ENCODE results near the gene FGD2. TPM values are rescaled to one million over a fixed set of nuclear protein-coding genes. Genes with fewer than 3 reads are reported as not detected.

The FGD2 gene
- total RNA-seq, 2 donors from 2014 or later = 4.9 to 8.0 TPM

DNA sequence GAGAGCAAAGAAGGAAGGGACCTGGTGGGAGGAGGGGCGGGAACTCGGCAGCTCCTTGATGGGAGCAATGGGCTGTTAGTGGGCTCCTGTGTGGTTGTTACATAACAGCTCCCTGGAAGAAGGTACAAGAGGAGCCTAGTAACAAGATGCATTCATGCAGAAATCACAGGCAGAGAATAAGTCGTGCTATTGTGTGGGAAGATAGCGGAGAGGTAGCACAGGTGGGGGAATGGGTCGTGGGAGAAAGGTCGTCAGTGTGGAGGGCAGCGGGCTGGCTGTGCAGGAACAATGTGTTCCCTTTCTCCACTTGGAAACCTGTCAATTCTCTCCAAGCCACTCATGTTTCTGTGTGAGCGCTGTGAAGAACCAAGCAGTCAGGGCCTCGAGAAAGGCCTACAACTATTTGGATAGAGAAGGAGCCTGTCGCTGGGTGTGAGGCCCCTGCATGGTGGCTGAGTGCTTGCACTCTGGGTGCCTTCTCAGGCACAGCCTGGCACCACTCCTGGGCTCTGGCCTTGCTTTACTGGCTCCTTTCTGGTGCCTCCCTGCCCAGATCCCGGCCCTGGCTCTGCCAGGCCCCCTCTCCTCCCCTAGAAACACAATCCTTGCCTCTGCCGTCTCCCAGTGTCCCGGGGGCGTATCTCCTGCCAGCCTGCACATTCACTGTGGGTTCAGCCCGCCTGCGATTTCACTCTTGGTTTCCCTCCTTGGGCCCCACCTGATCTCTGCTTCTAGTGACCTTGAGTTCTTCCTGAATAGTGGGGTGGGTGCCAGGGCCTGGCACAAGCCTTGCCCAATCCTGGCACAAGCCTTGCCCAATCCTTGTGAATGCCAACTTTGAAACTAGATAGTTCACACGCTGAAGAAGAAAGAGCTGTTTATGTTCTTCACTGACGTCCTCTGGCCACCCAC lies 7.4 kb upstream of the FGD2 start:
- Histone ChIP-seq H3K4me3 (no peak overlapping the region), H3K9me3 (no peaks in the 10 kb centered on the region), H3K36me3 (no peaks in the 10 kb centered on the region), H3K27me3 (no peaks in the 10 kb centered on the region), H3K4me1 (peaks cover 0 to 17% of the 10 kb centered on the region in 2 donors), H3K27ac (peak overlapping the region; percentile 83 to 88)
- DNase-seq (ENCODE audit: low spot score) = no peak
- TF ChIP-seq, protein P1, sequence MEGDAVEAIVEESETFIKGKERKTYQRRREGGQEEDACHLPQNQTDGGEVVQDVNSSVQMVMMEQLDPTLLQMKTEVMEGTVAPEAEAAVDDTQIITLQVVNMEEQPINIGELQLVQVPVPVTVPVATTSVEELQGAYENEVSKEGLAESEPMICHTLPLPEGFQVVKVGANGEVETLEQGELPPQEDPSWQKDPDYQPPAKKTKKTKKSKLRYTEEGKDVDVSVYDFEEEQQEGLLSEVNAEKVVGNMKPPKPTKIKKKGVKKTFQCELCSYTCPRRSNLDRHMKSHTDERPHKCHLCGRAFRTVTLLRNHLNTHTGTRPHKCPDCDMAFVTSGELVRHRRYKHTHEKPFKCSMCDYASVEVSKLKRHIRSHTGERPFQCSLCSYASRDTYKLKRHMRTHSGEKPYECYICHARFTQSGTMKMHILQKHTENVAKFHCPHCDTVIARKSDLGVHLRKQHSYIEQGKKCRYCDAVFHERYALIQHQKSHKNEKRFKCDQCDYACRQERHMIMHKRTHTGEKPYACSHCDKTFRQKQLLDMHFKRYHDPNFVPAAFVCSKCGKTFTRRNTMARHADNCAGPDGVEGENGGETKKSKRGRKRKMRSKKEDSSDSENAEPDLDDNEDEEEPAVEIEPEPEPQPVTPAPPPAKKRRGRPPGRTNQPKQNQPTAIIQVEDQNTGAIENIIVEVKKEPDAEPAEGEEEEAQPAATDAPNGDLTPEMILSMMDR (IDR thresholded peaks at IDR 0.05) = no peak

DNA sequence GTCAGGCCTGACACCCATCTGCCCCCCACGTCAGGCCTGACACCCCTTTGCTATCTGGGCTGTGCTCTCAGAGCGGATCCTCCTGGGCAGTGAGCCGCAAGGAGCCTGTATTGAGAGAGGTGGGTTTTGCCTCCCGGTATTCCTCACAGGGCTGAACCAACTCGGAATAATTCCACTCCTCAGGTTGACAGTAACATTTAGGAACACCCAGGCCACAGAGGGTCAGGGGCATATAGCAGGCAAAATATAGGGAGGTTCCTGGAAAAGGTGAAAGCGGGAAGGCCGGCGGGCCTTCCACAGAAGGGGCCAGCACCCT lies 6.8 kb upstream of the FGD2 start:
- no peaks in the 10 kb centered on the region for H3K36me3 ChIP-seq
- TF ChIP-seq, protein P1 (IDR thresholded peaks at IDR 0.05) = no peak
- peak overlapping the region; percentile 83 to 88 for H3K27ac ChIP-seq
- H3K9me3 ChIP-seq = no peaks in the 10 kb centered on the region
- H3K4me1 ChIP-seq = peaks cover 0 to 17% of the 10 kb centered on the region in 2 donors
- no peaks in the 10 kb centered on the region for H3K27me3 ChIP-seq
- DNase-seq (ENCODE audit: low spot score) = no peak
- H3K4me3 ChIP-seq = no peak overlapping the region

DNA sequence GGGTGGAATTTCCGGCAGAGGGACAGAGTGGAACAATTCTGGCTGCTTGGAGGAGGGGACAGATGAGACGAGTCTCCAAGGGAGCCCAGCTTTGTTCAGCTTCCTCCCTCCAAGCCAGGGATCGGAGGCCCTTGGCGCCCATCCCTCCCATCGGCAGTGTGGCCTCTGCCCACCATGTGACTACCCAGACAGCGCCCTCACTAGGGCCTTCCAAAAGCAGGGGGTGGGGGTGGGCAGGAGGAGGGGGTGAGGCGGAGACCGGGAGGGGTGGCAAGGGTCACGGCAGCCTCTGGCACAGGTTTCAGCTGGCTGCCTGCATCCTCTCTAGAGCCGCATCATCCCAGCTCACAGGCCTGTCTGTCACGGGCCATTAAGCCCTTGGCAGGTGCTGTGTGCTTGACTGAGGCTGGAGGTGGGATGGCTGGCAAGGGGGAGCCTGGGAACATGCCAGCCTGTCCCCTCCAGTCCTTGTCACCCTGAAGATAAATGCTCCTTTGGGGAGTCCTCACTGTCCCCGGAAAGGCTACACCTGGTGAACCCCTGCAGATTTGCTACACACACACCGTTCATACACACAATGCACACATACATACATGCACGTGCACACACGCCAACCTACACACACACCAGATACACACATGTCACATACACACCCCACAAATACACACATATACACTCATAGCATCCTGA lies 6.2 kb upstream of the FGD2 start:
- Histone ChIP-seq H3K4me1 (peaks cover 0 to 17% of the 10 kb centered on the region in 2 donors), H3K36me3 (no peaks in the 10 kb centered on the region), H3K27ac (peak overlapping the region; percentile 83 to 88), H3K4me3 (no peak overlapping the region), H3K9me3 (no peaks in the 10 kb centered on the region), H3K27me3 (no peaks in the 10 kb centered on the region)
- TF ChIP-seq, protein P1 (IDR thresholded peaks at IDR 0.05) = no peak
- no peak for DNase-seq (ENCODE audit: low spot score)

DNA sequence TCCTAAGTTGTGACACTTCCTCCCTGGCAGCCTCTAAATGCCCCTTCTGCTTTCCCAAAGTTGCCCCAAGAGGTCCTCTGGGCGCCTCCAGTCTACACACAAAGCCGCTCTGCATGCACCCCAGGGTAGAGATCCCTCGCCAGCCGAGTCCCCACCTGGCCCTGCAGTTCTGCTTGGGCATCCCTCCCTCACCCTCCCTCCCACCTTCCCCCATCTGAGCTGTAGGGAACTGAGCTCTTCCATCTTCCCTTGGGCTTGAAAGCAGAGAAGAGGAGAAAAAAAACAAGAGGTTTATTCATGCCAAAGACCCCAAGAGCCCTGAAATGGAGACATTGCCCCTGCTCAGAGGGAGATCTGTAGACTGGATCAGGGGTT lies 5.7 kb upstream of the FGD2 start:
- peaks cover 0 to 17% of the 10 kb centered on the region in 2 donors for H3K4me1 ChIP-seq
- H3K36me3 ChIP-seq = no peaks in the 10 kb centered on the region
- H3K27ac ChIP-seq = peak overlapping the region in 1 of 2 donors; percentile 88
- no peaks in the 10 kb centered on the region for H3K9me3 ChIP-seq
- no peaks in the 10 kb centered on the region for H3K27me3 ChIP-seq
- no peak overlapping the region for H3K4me3 ChIP-seq
- DNase-seq (ENCODE audit: low spot score) = no peak
- TF ChIP-seq, protein P1 (IDR thresholded peaks at IDR 0.05) = no peak

DNA sequence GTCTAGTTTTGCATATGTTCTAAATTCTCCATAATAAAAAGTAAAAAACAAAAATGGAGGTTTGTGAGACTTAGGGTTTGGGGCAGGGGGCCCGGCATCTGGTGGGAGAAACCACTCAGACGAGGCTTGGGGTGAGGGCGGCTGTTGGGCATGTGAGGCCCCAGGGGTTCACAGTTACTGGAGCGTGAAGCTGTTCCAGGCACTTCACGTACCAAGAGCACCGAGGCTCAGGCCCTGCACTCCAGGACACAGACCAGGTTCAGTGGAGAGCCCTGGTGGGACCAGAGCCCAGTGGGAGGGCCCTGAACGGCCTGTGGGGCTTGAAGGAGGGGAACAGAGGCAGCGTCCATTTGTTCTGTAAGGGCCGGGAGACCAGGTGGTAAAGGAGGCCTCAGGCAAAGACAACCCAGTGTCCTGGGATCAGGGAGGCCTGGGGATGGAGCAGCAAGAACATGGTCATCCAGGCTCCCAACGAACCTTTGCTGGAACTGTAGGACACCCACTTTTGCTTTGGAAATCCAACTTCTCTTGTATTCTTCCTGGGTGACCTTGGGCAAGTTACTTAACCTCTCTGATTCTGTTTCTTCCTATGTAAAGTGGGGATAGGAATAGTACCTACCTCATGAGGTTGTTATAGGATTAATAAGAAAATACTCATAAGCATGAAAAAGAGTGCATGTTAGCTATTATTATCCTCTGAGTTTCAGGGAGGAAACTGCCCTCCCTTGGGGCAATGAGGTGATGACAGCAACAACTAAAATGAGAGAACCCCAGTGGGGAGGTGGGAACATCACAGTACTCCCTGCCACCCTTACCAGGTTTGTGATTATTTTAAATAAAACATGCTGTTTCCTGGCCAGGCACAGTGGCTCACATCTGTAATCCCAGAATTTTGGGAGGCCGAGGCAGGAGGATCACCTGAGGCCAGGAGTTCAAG lies 1.1 kb upstream of the FGD2 start:
- DNase-seq (ENCODE audit: low spot score) = no peak
- no peak overlapping the region for H3K27ac ChIP-seq
- TF ChIP-seq, protein P1 (IDR thresholded peaks at IDR 0.05) = no peak
- H3K4me3 ChIP-seq = no peak overlapping the region
- no peaks in the 10 kb centered on the region for H3K36me3 ChIP-seq
- H3K9me3 ChIP-seq = no peaks in the 10 kb centered on the region
- no peaks in the 10 kb centered on the region for H3K4me1 ChIP-seq
- no peaks in the 10 kb centered on the region for H3K27me3 ChIP-seq

Measured in right atrium auricular region (tissue), 2 donors.